GM12878 (cell line): ENCODE results near the gene SPATA19. TPM values are rescaled to one million over a fixed set of nuclear protein-coding genes. Genes with fewer than 3 reads are reported as not detected.

Source experiments
- CEBPZ ChIP-seq: fragments of 150-350 bp; IDR thresholded peaks from 2 replicates; pipeline ENCODE4 v1.6.1; 2016; ENCODE audit warnings: low read depth, low read length
- JUNB ChIP-seq: IDR thresholded peaks from 2 replicates; pipeline ENCODE4 v1.6.1; 2016; ENCODE audit warnings: antibody characterized with exemption, mild to moderate bottlenecking
- PBX3 ChIP-seq: IDR thresholded peaks from 2 replicates; pipeline ENCODE4 v1.6.1; 2011; ENCODE audit warnings: mild to moderate bottlenecking, low read depth, low read length, moderate library complexity; ENCODE audit not compliant: insufficient replicate concordance
- RCOR1 ChIP-seq: conservative IDR thresholded peaks from 2 replicates; pipeline ENCODE4 v1.6.1; 2012; ENCODE audit warnings: low read depth, low read length, improper control_type of control experiment
- RFX5 ChIP-seq: IDR thresholded peaks from 2 replicates; pipeline ENCODE4 v1.6.1; 2011; ENCODE audit warnings: low read depth, low read length, improper control_type of control experiment
- SREBF2 ChIP-seq: IDR thresholded peaks from 2 replicates; pipeline ENCODE4 v1.6.1; 2012; ENCODE audit warnings: mild to moderate bottlenecking, low read length
- ZNF217 ChIP-seq: fragments of 450-650 bp; IDR thresholded peaks from 2 replicates; pipeline ENCODE4 v1.6.1; 2017; ENCODE audit warnings: antibody characterized with exemption, mild to moderate bottlenecking
- ZNF622 ChIP-seq: fragments of 450-650 bp; IDR thresholded peaks from 2 replicates; pipeline ENCODE4 v1.6.1; 2017; ENCODE audit warnings: mild to moderate bottlenecking, inconsistent platforms
- polyA plus RNA-seq, 11 experiments: library from polyadenylated mRNA; depleted of rRNA in 4 of 11; unstranded in 6 of 11; stranded (reverse) in 5 of 11; fragments of >200 nt; fragmentation: Nextera tagmentation in 4 of 11; fragmentation: Illumina TruSeq in 1 of 11; extraction: Ambion mirVana in 4 of 11; extraction: Trizol in 1 of 11; gene quantifications; 1 replicate in 1 of 11; 2 replicates in 10 of 11; pipeline versions ENCODE4 v1.2.1 to v1.2.3, GENCODE V29; 2011 to 2016; ENCODE audit warnings: inconsistent platforms in 2 of 11, missing spikeins in 2 of 11, low read depth in 1 of 11
- total RNA-seq, 4 experiments: library from RNA; depleted of rRNA in 3 of 4; stranded (reverse); fragments of >200 nt in 3 of 4; fragmentation: Illumina TruSeq in 1 of 4; extraction: Trizol in 1 of 4; gene quantifications; 2 replicates each; pipeline versions ENCODE4 v1.2.1 to v1.2.3, GENCODE V29; 2013 to 2021

Gene SPATA19
- total and polyA plus RNA-seq, 10 of the 15 experiments (the other 5 are each of a cell fraction or from before 2014, with no cell fraction given): not detected

- TF ChIP-seq RCOR1 (no peak), ZNF622 (no peak), ZNF217 (no peak), PBX3 (no peak), SREBF2 (no peak), JUNB (no peak), RFX5 (no peak), CEBPZ (no peak)
These were observed 54.3 kb downstream of the SPATA19 start (continued) for GRCh38 chr11:133790995-133791394.

Other genes starting within 250 kb of the SPATA19 start
- gene IGSF9B, start 111.5 kb upstream of the SPATA19 start, total RNA-seq (2014; rRNA removed): 0.11 TPM in 1 of 2 replicates, not detected in the other
- 0.13 TPM in 1 of 2 replicates, not detected in the other for gene IGSF9B, start 111.5 kb upstream of the SPATA19 start, total RNA-seq (2014; rRNA removed; fragmentation: Illumina TruSeq; extraction: Trizol)
- 0.05 and 0.51 TPM in 2 replicates for gene IGSF9B, start 111.5 kb upstream of the SPATA19 start, total RNA-seq (2021)
- 1.7 and 3.7 TPM in 2 replicates for gene IGSF9B, start 111.5 kb upstream of the SPATA19 start, polyA plus RNA-seq (2011; rRNA removed)
- 0.34 TPM in 1 of 2 replicates, not detected in the other for gene IGSF9B, start 111.5 kb upstream of the SPATA19 start, polyA plus RNA-seq (2014; fragmentation: Illumina TruSeq; extraction: Trizol)
- not detected for gene IGSF9B, start 111.5 kb upstream of the SPATA19 start, polyA plus RNA-seq (2014; fragmentation: Nextera tagmentation; extraction: Ambion mirVana)
- 0.14 and 0.19 TPM in 2 replicates for gene IGSF9B, start 111.5 kb upstream of the SPATA19 start, polyA plus RNA-seq (2014; rRNA removed)
- gene IGSF9B, start 111.5 kb upstream of the SPATA19 start, polyA plus RNA-seq (2016; fragmentation: Nextera tagmentation; extraction: Ambion mirVana): under 1 TPM; 0.03 to 0.20 TPM
- 0.11 and 0.28 TPM in 2 replicates for gene JAM3, start 223.6 kb upstream of the SPATA19 start, total RNA-seq (2014; rRNA removed)
- 0.04 TPM in 1 of 2 replicates, not detected in the other for gene JAM3, start 223.6 kb upstream of the SPATA19 start, total RNA-seq (2014; rRNA removed; fragmentation: Illumina TruSeq; extraction: Trizol)
- 0.21 TPM in 1 of 2 replicates, not detected in the other for gene JAM3, start 223.6 kb upstream of the SPATA19 start, total RNA-seq (2021)
- gene JAM3, start 223.6 kb upstream of the SPATA19 start, polyA plus RNA-seq (2011; rRNA removed): 0.23 and 0.27 TPM in 2 replicates
- 0.16 and 2.0 TPM in 2 replicates for gene JAM3, start 223.6 kb upstream of the SPATA19 start, polyA plus RNA-seq (2014; fragmentation: Illumina TruSeq; extraction: Trizol)
- under 1 TPM; 0.53 to 0.82 TPM for gene JAM3, start 223.6 kb upstream of the SPATA19 start, polyA plus RNA-seq (2014; fragmentation: Nextera tagmentation; extraction: Ambion mirVana)
- gene JAM3, start 223.6 kb upstream of the SPATA19 start, polyA plus RNA-seq (2014; rRNA removed): 0.16 and 0.32 TPM in 2 replicates
- gene JAM3, start 223.6 kb upstream of the SPATA19 start, polyA plus RNA-seq (2016; fragmentation: Nextera tagmentation; extraction: Ambion mirVana): 1 to 10 TPM in 1 of 2 experiments, under 1 TPM in 1; 0.68 to 1.1 TPM